ENCODE data around the gene KIAA0513.

GRCh38 chr16:85126705-85127378 is 99.2 kb downstream of the KIAA0513 start:
- TF ChIP-seq POLR2AphosphoS5 (IDR thresholded peaks at IDR 0.05; ENCODE audit: low read depth, low read length) (no peak), SIN3A (IDR thresholded peaks at IDR 0.05; ENCODE audit: borderline replicate concordance, insufficient read depth, low read length) (peak; percentile 42; the same call in 1 of the 2 replicates), TAF1 (IDR thresholded peaks at IDR 0.05; ENCODE audit: borderline replicate concordance, insufficient read depth, low read length) (no peak)
- TF ChIP-seq, protein P1, sequence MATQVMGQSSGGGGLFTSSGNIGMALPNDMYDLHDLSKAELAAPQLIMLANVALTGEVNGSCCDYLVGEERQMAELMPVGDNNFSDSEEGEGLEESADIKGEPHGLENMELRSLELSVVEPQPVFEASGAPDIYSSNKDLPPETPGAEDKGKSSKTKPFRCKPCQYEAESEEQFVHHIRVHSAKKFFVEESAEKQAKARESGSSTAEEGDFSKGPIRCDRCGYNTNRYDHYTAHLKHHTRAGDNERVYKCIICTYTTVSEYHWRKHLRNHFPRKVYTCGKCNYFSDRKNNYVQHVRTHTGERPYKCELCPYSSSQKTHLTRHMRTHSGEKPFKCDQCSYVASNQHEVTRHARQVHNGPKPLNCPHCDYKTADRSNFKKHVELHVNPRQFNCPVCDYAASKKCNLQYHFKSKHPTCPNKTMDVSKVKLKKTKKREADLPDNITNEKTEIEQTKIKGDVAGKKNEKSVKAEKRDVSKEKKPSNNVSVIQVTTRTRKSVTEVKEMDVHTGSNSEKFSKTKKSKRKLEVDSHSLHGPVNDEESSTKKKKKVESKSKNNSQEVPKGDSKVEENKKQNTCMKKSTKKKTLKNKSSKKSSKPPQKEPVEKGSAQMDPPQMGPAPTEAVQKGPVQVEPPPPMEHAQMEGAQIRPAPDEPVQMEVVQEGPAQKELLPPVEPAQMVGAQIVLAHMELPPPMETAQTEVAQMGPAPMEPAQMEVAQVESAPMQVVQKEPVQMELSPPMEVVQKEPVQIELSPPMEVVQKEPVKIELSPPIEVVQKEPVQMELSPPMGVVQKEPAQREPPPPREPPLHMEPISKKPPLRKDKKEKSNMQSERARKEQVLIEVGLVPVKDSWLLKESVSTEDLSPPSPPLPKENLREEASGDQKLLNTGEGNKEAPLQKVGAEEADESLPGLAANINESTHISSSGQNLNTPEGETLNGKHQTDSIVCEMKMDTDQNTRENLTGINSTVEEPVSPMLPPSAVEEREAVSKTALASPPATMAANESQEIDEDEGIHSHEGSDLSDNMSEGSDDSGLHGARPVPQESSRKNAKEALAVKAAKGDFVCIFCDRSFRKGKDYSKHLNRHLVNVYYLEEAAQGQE (IDR thresholded peaks at IDR 0.05; ENCODE audit: insufficient read depth in 1 of 2, low read depth in 2 of 2, low read length in 2 of 2), result no peak
